Epithelial cell of esophagus (primary cell): Measurements from ENCODE around the gene COMP.

Experiments used
- DNase-seq: peaks from one replicate; pipeline ENCODE4 v3.0.0; 2010; ENCODE audit warnings: low read depth
- H3K4me3 ChIP-seq: 2 replicates; pipeline ENCODE4 v1.5.1; 2011; ENCODE audit warnings: mild to moderate bottlenecking, low read length, control low read depth
- CTCF ChIP-seq: IDR thresholded peaks from 2 replicates; pipeline ENCODE4 v1.5.1; 2011; ENCODE audit warnings: low read depth, mild to moderate bottlenecking, low read length, control low read depth, inconsistent platforms; ENCODE audit not compliant: insufficient read depth; ENCODE audit errors: missing control alignments

COMP gene

GRCh38 chr19:18802354-18802753 is 11.2 kb upstream of the COMP start:
- H3K4me3 ChIP-seq, result no peak overlapping the region
- no peak for DNase-seq
- TF ChIP-seq CTCF, result no peak

- no peak overlapping the region for H3K4me3 ChIP-seq
- no peak for DNase-seq
- no peak for TF ChIP-seq CTCF
These were observed 9.5 kb upstream of the COMP start for GRCh38 chr19:18800636-18801035.

DNA sequence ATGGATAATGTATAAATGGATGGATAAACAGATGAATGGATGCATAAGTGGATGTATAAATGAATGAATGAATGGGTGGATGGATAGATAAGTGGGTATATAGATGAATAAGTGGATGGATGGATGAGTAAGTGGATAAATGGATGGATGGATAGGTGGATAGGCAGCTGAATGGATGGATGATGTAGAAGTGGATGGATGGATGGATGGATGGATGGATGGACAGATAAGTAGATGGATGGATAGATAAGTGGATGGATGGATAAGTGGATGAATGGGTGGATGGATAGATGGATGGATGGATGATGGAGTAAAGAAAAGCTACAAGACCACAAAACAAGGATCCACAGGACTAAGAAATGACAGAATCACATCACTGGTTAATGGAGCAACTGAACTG is 9.0 kb upstream of the COMP start:
- H3K4me3 ChIP-seq, result no peak overlapping the region
- DNase-seq, result no peak
- TF ChIP-seq CTCF, result no peak

- no peak for DNase-seq
- no peak for TF ChIP-seq CTCF
- no peak overlapping the region for H3K4me3 ChIP-seq
These were observed 8.4 kb upstream of the COMP start for GRCh38 chr19:18799389-18799970.

DNA sequence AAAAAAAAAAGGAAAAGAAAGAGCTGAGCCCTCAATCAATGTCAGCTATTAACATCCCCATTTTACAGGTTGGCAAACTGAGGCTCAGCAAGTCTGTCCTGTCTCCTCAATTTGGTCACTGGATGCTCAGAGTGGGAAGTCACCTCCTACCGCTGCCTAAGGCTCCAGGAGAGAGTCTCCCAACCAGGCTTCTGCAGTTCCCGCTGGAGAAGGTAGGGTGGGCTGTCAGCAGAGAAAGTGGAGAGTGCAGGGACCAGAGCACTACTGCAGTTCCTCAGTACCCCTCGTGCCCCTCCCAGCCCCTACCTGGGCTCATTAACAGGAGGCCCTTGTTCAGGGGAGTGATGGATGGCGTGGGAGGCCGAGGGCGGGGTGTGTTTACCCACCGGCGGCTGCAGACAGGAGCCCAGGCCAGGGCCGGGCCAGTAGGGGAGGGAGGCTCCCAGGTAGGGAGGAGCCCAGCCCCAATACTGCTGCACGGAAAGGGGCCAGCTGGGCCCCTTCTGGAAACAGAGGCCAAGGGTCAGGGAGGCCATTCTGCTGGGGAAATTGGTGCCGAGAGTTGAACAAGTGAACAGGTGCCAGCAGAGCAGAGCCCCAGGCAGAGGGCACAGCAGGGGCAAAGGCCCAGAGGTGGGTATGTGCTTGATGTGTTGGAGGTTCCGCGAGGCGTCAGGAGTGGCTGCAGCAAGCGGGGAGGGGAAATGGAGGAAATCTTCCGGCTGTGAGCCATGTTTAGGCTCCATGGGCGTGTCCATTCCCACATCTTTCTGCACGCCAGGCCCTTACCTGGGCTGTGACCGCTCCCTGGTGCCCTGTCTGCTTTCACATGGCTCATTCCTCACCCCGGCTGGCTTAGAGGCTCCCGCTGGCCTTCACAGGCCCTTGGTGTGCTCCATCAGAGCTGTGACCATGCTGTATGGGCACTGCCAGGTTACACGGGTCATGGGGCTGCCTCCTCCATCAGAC is 7.6 kb upstream of the COMP start:
- TF ChIP-seq CTCF, result no peak
- DNase-seq, result no peak
- no peak overlapping the region for H3K4me3 ChIP-seq

GRCh38 chr19:18796239-18796638 is 5.1 kb upstream of the COMP start:
- no peak for DNase-seq
- no peak for TF ChIP-seq CTCF
- H3K4me3 ChIP-seq, result no peak overlapping the region

GRCh38 chr19:18795540-18795939 is 4.4 kb upstream of the COMP start:
- TF ChIP-seq CTCF, result no peak
- H3K4me3 ChIP-seq, result no peak overlapping the region
- DNase-seq, result peak; percentile 58
